Activated CD4-positive, alpha-beta T cell treated with anti-CD3 and anti-CD28 coated beads, Interleukin-2, Interleukin-4, amounts not matched to agents 100 ng/mL and 50 ng/mL, durations not matched to agents 16 hours and 8 hours (primary cell): ENCODE measurements around the gene GHRHR.

ENCODE experiments used
- DNase-seq: peaks from one replicate; pipeline ENCODE4 v3.0.0-alpha.2; 2020; ENCODE audit warnings: low spot score

Gene GHRHR

DNA sequence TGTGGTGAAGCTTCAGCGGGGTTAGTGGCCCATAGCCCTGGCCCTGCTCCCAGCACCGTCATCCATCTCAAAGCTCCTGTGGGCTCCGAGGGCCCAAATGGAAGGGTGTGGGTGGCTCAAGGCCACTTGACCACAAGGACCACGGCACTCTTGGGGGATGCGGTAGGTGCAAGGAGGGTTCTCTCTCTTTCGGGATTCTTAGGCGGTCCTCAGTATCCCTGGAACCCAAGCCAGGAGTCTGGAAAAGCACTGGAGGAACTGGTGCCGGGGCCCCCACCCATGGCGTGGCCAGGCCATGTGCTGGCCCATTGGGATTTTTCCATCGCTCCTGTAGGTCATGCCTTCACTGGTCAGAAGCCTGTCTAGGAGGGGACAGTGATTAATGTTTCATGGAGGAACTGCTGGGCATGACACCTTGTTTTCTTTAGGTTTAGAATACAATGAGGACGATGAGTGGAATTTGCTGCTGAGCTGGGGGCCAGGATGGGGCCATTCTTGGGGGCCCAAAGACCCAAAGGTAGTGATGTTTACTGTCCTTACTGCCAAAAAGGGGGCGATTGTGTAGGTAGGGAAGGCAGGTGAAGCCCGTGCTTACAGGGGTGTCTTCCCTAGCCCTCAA, 35.4 kb upstream of the GHRHR start:
- no peak for DNase-seq

DNA sequence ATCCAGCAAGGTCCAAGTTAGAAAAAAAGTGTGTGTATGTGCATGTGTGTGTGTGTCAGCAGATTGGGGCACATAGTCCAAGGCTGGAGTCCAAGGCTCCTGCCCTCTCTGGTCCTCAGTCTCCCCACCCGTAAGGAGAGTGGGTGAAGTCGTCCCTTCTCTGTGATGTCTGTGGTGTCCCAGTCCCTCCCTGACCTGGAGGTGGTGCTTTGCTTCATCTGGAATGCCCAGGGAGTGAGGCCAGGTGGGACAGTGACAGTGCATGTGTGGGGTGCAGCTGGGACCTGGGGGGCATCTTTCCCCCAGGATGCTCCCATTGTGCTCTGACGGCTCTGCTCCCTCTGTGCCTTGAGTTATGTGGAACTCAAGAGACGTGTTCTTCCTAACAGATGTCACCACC, 34.1 kb upstream of the GHRHR start:
- no peak for DNase-seq

DNA sequence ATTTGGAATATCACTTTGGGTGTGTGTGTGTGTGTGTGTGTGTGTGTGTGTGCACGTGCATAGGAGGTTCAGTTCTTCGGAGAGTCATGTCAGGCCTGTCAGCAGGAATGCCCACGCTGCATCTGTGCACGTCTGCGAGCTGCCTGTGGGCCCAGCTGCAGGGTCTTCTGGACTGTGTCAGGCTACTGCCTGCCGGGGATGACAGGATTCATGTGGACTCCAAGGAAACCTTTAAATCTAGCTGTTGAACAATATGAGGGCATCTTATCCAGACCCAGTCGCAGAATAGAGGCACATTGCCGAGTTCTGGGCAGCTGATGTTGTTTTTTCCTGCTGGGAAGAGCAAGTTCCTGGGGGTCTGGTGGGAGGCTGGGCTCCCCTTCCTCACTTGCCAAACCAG, 33.1 kb upstream of the GHRHR start:
- DNase-seq = no peak

DNA sequence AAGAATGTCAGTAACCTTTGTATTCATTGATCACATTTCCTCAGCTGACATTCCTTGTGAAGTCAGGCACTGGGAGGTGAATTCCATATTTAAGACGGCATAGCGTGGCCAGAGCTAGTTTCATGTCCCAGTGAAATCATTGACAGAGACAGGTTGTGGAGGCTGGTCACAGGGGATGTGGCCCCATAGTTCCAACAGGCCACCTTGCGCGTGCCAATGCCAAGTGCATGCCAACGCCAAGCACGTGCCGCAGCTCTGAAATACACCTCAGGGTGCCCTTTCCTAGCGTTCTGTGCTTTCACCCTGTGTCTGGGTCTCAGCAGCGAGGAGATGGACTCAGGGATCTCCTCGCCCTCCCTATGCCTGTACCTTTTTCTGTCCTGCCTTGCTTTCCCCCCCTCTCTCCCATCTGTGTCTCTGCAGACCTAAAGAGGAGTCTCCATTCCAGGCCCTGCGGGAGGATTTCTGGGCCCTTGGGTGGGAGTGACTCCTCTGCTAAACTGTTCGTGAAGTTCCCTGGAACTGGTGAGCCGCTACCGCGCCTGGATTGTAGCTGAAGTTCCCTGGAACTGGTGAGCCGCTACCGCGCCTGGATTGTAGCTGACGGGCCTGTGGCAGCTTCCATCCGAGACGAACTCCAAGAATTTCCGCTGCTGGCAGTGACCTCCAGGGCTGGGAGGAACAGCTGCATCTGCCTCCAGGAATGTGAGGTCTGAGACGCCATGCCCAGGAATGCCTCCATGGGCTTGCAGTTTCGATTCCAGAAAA, 32.4 kb upstream of the GHRHR start:
- no peak for DNase-seq

DNA sequence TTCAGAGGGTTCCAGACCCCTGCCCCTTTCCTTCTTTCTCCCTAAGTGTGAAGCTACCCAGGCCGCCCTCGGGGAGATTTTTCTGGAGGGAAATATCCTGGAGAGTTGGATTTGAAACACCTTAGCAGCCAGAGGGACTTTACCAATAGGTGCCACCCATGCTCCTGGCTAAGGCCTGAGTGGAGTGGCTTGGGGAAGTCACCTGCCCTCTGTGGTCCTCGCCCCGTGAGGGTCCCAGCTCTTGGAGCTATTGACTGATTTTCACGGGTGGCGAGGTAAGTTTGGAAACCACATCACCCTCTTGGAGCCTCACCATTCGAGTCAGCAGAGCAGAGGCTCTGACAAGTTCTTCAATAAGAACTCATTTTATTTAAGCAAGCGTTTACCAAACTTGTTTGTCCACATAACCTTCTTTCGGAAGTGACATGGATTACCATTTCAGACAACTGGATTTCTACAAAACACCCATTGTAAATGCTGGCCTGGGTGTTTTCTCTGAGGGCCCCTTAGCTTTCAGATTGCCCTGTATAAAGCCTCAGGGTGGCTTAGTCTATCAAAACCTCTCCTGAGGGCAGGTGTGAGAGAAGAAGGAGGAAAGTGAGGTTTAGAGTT, 31.7 kb upstream of the GHRHR start:
- DNase-seq = no peak

DNA sequence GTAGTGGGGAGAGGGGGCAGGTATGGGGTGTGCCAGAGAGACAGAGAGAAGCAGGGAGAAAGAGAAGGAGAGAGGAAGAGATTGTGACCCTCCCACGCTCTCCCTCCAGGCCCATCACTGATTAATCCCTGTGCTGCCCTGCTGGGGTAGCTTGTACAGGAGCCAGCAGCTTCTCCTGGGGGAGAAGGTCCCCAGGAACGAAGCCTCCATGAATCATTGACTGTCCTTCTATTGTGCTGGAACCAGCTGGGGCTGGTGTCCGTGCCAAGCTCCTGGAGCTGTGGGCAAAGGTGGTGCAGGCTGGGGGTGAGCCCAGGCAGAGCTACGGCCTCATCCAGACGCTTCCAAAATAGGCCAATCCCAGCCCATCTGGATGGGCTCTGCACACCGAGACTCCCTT, 31.2 kb upstream of the GHRHR start:
- no peak for DNase-seq

DNA sequence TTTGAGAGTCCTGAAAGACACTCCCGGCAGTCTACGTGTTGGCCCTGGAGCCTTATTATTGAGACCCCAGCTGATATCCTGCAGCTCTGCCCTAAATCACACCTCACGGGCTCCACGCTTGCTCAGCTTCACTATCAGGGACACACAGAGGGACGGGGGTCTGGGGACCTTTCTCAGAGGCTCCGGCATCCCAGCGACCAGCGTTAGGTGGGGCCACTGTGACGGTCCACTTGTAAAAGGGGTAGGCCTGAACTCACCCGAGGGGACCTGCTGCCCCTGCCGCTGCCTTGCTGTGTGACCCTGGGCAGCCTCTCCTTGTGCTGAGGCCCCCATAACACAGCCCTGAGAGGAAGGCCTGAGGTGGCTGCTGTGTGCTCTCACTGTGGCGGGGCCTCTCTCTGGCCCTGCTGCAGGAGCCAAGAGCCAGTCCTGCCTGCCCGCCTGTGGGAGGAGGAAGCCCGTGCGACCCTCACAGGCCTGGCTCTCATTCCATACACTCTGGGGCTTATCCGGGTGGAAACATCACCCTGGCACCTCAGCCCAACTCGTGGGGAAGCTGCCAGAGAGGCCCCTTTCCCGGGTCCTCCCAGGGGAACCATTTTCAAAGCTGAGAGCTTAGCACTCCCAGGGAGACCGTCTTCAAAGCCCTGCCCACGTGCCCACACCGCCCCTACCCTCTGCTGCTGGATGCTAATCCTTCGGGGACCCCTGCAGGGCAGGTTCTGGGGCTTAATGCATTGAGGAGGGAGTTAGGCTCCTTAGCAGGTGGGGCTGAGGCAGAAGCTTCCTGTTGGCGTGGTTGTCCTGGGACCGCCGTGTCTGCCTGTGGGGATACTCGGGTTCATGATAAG, 30.4 kb upstream of the GHRHR start:
- DNase-seq = no peak

DNA sequence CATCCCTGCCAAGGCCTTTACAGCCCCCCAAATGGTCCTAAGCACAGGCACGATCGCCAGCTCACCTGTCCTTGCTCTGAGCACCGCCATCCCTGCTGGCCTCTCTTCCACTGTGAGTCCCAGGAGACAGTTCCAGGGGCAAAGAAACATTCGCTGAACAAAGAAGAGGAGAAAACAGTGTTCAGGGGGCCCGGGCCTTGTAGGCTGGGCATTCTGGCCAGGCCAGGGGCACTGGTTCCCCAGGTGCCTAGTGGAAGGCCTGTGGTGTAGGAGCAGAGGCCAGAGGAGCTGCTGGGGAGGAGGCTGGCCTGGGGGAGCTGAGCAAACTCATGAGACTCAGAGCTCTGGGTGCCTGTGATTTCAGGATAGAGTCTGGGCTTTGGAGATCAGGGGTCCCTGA, 29.5 kb upstream of the GHRHR start:
- DNase-seq = no peak

DNA sequence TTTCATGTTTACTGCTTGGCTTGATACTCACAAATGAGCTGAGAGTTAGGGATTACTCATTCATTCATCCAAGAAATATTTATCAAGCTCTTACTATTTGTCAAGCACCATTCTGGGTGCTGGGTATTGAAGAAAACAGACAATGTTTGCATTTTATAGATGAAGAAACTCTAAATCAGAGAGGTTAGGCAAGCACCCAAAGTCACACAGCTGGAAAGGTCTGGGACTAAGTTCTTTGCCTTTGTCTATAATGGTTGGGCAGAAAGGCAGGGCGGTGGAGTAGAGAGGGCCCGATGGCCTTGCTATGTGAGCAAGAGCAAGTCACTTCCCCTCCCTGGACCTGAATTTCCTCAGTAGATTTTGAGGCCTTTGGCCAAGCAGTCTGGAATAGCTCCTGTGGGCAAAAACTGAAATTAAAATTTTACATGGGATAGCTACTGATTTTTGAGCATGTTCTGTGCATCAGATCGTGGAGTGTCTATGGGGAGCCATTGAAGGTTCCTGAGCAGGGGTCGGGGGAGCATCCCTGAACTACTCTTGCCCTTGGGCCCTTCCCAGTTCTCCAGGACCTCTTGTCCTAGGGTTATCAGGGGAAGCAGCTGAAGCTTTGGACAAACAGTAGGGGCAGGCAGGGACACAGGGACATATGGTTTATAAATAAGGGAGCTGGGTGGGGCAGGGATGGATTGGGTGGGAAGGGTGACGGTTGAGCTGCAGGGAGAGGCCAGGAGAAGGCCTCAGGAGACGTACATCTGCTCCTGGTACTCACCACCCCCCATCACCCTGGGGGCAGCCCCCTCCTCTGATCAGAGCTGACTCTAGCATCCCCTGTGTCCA, 28.8 kb upstream of the GHRHR start:
- DNase-seq = no peak

DNA sequence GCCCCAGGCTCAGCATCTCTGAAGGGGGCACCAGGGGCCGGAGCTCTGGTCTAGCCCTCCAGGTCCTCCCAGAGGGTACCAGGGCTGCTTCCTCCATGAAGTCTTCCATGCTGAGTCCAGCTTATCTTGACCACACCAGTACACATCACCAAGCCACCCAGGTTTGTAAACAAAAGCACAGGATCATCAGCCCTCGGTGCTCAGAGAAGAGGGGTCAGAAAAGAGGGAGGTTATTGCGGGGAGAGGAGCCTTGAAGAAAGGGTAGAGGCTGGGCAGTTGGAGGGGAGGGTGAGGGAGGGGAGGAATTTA, 28.2 kb upstream of the GHRHR start:
- DNase-seq = no peak

DNA sequence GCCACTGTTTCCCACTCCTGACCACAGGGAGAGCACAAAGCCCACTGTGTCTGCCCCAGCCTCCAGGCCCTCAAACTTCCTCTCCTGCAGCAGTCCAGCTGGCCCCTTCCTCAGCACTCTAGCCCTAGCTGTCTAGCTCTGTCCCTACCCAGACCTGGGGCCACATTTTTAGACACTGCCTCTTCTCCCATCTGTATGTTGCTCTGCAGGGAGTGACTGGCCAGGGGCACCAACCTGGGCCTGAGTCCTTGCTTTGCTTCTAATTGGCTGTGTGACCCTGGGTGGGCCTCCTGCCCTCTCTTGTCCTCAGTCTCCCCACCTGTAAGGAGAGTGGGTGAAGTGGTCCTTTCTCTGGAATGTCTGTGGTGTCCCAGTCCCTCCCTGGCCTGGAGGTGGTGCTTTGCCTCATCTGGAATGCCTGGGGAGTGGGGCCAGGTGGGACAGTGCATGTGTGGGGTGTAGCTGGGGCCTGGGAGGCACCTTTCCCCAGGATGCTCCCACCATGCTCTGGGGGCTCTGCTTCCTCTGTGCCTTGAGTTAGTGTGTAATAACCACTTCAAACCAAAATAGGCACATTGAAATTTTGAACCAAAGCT, 27.0 kb upstream of the GHRHR start:
- no peak for DNase-seq

DNA sequence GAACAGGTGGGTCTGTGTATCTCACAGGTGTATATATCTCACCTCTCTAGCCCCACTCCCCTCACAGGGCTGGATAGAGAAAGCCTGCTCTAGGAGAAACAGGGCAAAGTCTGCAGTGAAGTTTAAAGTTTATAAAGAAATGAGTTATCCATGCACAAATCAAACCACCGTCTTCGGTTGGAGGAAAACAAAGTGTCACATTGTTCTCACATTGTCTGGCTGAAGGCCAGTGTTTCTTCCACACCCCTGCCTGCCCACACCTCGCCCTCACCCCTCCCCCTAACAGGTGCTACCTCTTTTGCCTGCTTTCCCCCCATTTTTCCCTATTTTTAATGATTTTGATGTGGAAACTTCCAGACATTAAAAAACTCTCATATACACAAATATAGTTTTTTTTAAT, 26.3 kb upstream of the GHRHR start:
- no peak for DNase-seq

DNA sequence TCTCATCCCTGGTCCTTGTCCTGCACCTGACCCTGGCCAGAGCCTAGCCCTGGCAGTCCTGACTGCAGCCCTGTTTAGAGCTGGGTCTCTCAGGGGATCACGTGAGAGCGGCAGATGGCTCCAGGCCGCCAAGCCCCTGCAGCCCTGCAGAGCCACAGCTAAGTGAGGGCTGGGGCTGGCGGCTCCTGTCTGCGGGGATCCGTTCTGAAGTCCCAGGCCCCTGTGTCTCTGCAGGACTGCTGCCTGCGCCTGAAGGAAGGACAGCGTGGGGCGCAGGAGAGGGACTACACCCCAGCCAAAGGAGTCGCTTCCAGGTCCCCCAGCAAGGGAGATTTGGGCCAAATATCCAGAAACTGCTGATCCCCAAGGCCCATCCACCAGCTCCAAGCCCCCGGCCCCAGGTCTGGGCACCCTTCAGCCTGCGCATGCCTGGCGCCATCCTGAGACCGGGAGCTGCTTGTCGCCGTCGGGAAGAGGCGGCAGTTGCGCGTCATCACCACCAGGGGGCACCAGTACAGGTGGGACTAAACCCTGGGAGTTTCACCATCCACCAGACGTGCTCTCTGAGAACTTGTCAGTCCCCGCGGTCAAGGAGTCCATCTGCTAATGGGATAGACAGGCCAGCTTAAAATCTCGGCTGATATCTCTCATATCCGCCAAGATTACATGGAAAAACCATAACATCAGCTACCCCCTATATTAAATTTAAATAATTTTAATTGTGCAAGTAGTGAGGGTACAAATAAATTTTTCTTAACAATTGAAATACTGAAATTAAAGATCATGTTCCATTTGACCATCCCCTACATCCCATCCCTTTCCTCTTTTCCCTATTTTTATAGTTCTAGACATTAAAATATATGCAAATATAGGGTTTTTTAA, 25.1 kb upstream of the GHRHR start:
- peak; percentile 74 for DNase-seq

DNA sequence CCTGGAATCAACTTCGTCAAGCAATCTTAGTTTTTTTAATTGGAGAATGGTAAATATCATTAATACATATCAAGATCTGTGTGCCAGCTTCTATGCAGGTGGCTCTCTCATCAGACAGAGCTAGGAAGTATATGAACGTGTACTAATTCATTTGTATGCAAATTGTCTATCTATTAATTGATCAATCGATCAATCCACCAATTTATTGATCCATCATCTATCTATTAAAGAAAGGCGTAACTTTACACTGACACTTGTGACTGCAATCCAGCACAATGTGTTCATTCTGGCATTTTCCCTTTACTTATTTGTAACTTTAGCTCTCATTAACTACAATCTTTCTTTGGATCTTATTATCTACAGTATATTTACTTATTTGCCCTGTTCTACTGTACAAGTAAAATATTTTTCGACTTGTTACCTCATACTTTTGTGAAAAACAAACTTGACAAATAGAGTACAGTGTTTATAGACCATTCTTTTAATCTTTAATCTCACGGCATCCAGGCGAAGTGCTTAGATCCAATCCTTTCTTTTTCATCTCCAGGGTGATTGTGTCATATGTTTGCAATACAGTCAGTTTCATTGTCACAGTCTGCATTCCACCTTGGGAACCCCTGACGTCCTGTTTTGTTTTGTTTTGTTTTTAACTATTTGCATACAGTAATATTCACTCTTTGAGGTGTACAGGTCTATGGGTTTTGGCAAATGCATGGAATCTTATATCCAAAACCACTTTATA, 22.0 kb upstream of the GHRHR start:
- DNase-seq = no peak

DNA sequence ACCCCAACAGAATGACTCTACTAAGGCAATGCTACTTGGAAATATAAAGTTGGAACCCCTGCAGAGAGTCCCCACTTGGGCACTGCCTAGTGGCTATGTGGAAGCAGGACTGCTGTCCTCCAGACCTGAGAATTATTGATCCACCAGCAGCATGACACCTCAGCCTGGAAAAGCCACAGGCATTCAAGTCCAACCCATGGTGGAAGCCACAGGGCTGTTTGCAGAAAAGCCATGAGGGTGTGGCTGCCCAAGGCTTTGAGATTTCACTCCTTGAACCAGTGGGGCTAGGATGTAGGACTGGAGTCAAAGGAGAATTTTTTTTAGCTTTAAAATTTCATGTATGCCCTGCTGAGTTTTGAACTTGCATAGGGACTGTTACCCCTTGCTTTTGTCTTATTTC, 13.6 kb upstream of the GHRHR start:
- no peak for DNase-seq

DNA sequence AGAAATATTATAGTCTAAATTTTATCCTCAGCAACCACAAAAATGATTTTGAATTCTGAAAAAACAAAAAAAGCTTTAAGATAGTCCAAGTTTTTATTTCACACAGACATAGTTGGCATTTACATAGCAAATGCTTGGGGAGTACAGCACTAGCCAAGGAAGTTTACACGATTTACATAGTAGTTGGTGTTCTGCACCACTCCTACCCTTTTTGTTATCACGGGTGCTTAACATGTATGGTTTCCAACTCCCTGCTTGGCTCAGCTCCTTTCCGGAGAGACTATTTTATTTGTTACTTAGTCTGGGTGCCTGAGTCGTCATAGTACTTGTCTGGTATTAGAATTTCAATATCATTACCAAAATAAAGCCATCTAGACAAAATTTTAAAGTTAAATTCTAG, 8.8 kb upstream of the GHRHR start:
- no peak for DNase-seq

DNA sequence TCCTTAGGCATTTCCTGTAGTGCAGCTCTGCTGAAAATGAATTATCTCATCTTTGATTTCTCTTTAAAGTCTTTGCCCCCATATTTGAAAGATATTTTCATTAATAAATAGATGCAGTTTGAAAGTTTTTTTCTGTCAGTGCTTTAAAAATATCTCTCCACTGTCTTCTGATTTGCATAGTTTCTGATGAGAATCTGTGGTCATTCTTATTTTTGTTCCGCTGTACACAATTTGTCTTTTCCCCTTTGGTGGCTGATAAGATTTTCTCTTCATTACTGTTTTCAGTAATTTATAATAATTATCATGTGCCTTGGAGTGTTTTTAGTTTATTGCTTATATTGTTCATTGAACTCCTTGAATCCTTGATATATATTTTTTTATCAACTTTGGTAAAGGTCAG, 7.0 kb upstream of the GHRHR start:
- DNase-seq = no peak

DNA sequence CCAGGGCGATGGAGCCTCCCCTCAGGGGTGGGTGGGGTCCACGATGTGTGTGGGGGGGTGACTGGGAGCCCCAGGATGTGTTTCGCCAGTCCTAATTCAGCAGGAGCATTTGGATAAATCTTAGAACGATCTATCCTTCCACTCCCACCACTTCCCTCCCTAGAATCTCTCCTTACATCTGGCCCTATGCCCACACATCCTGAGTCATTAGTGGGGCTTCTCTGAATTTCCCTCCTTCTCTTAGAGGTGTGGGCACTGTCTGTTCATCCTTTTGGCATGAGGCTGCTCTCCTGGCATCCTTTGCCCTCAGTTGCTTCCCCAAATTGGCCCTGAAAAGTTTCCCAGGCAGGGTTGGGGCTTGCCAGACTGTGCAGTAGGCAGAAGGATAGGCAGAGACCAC, 1.6 kb downstream of the GHRHR start:
- no peak for DNase-seq

DNA sequence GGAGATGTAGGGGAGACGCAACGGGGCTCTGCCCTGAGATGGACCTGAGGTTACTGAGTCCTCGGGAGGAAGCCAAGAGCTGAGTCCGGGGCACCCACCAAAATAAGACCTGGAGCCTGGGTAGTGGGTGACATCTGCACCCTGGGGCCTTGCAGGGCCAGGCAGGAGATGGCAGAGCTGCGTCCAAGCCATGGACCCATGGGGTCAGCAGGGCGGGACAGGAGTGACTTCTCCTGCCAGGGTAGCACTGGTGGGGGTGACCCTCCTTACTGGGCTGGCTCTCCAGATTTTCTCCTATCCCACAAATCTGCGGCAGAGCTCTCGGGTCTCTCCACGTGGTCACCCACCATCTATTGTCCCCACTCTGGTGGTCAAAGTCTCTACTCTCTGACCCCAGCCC, 2.1 kb downstream of the GHRHR start:
- DNase-seq = no peak

DNA sequence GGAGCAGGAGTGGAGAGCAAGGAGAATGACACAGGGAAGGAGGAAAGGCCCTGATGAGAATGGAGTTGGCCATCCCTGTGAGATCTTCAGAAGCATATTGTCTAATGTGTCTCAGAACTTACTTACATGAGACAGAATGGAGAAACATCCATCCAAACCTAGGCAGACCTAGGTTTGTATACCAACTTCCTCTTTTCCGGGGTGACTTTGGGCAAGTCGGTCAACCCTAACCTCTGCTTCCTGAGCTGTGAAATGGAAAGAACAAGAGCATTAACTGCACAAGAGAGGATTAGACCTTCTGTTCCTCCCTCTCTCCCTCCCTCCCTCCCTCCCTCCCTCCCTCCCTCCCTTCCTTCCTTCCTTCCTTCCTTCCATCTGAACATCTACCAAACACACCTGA, 4.5 kb downstream of the GHRHR start:
- DNase-seq = no peak
